ENCODE results near the gene MAPK9.
"Not testable (repeated sequence)": the region's sequence is repeated elsewhere in the genome, so short reads cannot be mapped to it uniquely, and the experiment has no call there.

Gene MAPK9

GRCh38 chr5:180324601-180324950 lies 32.7 kb upstream of the MAPK9 start:
- DNase-seq = no peak

- DNase-seq = no peak
Observed at GRCh38 chr5:180323941-180324600, 32.2 kb upstream of the MAPK9 start.

- DNase-seq = no peak
Observed at GRCh38 chr5:180323160-180323559, 31.3 kb upstream of the MAPK9 start.

- DNase-seq = no peak
Observed at GRCh38 chr5:180318456-180319089, 26.7 kb upstream of the MAPK9 start.

DNA sequence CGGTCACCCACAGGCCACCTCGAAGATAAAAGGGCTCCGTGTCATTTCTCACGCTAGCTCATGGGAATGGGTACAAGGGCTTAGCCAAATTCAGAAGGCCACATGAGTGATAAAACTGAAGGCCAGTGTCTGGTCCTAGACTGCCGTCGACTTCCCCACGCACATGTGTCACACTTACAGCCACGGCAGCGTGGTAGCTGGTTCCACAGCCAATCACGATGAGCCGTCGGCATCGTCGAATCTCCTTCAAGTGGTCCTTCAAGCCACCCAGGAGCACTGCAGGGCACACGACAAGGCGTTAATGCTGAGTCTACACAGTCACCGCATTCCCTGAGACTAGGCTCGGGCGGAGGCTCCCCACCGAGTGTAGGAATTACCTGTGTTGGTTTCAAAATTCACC lies 24.7 kb upstream of the MAPK9 start:
- DNase-seq = no peak

- DNase-seq = peak; percentile 80
Observed at GRCh38 chr5:180315762-180316212, 23.9 kb upstream of the MAPK9 start.

- no peak for DNase-seq
Observed at GRCh38 chr5:180313677-180314505, 22.0 kb upstream of the MAPK9 start.

GRCh38 chr5:180311216-180311615 lies 19.3 kb upstream of the MAPK9 start:
- no peak for DNase-seq

GRCh38 chr5:180306796-180307195 lies 14.9 kb upstream of the MAPK9 start:
- no peak for DNase-seq

- DNase-seq = no peak
Observed at GRCh38 chr5:180305481-180305880, 13.6 kb upstream of the MAPK9 start.

DNA sequence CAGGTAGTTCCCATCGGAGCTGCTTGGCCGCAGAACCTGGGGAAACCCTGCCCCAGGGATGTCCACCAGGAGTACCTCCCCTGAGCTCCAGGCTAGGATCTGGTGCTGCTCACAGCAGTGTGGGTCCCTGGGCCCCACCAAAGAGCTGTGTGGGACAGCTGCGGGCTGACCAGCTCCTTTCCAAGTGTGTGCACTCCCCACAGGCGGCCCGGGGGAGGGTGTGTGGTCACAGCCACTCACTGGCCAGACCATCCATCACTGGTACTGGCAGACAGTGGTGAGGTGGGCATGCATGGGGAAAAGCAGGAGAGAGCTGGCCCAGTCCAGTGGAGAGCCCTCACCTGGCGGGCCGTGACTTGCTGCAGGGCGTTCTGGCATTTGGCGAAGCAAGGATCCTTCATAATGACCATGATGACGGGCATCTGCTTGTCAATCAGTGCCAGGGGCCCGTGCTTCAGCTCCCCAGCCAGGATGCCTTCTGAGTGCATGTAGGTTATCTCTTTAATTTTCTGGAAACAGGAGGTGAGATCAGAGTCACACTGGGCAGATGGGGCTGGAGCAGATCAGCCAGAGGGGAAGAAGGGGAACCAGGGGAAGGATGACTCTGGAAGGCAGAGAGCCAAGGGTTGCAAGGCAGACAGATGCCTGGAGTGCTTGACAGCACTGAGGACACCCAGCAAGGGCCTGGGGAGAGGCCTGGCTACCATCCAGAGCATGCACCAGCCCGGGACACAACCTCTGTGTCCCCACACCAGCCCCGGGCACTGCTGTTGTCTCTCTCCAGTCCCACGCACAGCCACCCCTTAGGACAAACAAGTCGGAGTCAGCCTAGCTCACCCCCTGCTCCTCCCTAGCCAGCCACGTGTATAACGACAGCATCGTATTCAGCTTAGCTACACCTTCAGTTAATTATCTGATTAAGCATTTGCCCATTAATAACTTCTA lies 12.8 kb upstream of the MAPK9 start:
- DNase-seq = no peak

GRCh38 chr5:180304016-180304292 lies 12.1 kb upstream of the MAPK9 start:
- no peak for DNase-seq

- no peak for DNase-seq
Observed at GRCh38 chr5:180303226-180304015, 11.5 kb upstream of the MAPK9 start.

- no peak for DNase-seq
Observed at GRCh38 chr5:180302256-180302655, 10.4 kb upstream of the MAPK9 start.

DNA sequence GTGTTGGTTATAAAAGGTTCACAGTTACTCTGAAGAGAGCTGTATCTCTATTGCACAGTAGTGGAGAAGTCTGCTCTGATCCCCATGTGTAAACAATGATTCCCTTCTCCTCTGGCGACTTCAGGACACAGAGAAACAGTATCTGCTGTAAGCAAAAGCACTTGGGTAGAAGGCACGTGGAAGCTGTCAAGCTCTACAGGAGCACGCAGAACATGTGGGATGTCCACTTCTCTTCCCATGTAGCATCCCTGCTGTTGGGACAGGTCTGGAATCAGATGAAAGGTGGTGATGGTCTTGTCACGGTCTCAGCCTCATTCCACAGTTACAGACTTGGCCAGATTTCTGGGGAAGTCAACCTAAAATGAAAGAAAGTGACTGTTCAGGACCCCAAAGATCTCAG lies 9.4 kb upstream of the MAPK9 start:
- no peak for DNase-seq

- no peak for DNase-seq
Observed at GRCh38 chr5:180299526-180299925, 7.6 kb upstream of the MAPK9 start.

DNA sequence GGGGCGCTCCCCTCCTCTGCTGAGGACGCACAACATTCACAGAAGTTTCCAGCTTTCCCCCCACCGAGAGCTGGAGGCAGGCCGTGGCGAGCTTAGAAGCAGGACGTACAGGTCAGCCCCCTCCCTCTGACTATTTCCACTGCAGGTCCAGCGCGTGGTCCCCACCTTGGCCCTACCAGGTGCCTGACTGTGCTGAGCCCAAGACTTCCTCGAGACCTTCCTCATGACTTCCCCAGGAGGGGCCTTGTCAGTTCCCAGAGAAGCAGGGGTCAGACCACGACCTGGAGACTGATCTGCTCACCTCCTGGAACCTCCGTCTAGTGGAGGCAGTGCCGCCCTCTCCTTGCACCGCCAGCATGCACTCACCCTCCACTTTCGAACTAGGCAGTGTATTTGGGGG lies 7.1 kb upstream of the MAPK9 start:
- not testable (repeated sequence) for DNase-seq

DNA sequence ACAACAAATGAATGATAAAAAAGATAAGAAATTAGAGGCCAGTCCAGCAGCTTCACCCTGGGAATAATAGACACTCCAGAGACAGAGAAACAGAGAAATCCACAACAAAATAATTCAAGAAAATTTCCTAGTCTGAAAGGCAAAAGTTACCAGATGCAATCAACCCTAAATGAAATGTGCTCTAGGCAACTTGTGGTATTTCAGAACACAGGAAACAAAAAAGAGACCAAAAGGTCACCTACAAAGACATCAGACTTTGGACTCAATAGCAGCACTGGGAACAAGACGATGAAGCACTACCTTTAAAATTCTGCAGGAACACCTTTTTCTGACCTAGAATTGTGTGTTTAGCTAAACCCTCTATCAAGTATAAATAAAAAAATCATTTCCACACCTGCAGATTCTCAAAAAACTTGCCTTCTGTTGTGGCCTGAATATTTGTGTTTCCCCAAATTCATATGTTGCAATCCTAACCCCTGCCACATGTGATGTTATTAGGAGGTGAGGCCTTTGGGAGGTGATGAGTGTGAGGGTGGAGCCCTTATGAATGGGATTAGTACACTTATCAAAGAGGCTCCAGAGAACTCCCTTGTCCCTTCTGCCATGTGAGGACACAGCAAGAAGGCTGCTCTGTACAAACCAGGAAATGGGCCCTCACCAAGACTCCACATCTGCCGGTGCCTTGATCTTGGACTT lies 5.9 kb upstream of the MAPK9 start:
- DNase-seq = no peak

DNA sequence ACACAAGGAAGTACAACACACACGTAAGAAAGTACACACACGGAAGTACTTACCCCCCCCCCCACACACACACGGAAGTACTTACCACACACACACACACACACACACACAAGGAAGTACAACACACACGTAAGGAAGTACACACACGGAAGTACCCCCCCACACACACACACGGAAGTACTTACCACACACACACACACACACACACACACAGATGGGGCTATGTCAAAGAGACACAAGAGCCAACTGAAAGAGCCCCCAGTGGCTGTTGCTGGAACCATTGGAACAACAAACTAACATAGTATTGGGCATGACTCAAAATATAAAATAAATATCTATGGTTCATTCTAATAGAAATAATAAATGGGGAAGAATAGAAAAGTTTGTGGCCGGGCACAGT lies 4.9 kb upstream of the MAPK9 start:
- DNase-seq = no peak

GRCh38 chr5:180294913-180295555 lies 3.2 kb upstream of the MAPK9 start:
- no peak for DNase-seq

- no peak for DNase-seq
Observed at GRCh38 chr5:180294411-180294810, 2.5 kb upstream of the MAPK9 start.

Data from activated T-cell treated with anti-CD3 and anti-CD28 coated beads, Interleukin-2, amount 50 U/mL, for 1 hour (primary cell).